ENCODE measurements around the gene PRKCA. TPM values are rescaled to one million over a fixed set of nuclear protein-coding genes. Genes with fewer than 3 reads are reported as not detected.

PRKCA gene
- total RNA-seq, 4 donors from 2014 or later = 24.5 to 61.9 (median 40.8) TPM

- no peak overlapping the region for H3K27ac ChIP-seq (replicated peaks in 1 of 4)
- TF ChIP-seq POLR2AphosphoS5 (IDR thresholded peaks at IDR 0.05) (no peak), POLR2A (IDR thresholded peaks at IDR 0.05; ENCODE audit: low read depth) (no peak), EP300 (IDR thresholded peaks at IDR 0.05) (no peak), CTCF (IDR thresholded peaks at IDR 0.05) (no peak)
- WGBS = 89% methylated on average over 7 of the region's 7 CpGs
Measured at GRCh38 chr17:66392783-66393437, 90.5 kb downstream of the PRKCA start.

GRCh38 chr17:66395961-66396360 is 93.5 kb downstream of the PRKCA start:
- TF ChIP-seq EP300 (IDR thresholded peaks at IDR 0.05) (no peak), POLR2A (IDR thresholded peaks at IDR 0.05; ENCODE audit: low read depth) (no peak), CTCF (IDR thresholded peaks at IDR 0.05) (no peak), POLR2AphosphoS5 (IDR thresholded peaks at IDR 0.05) (no peak)
- no peaks in the 10 kb centered on the region for H3K27me3 ChIP-seq
- H3K36me3 ChIP-seq = no peaks in the 10 kb centered on the region
- no peaks in the 10 kb centered on the region for H3K9me3 ChIP-seq
- H3K4me1 ChIP-seq = peaks cover 0 to 14% (median 13%) of the 10 kb centered on the region in 4 donors
- intact Hi-C loops (cut with DNase I) = no loop called here
- no peak overlapping the region for H3K27ac ChIP-seq (replicated peaks in 1 of 4)
- H3K4me3 ChIP-seq = no peak overlapping the region
- DNase-seq (ENCODE audit: extremely low spot score) = no peak

More at GRCh38 chr17:66392783-66393437, 90.5 kb downstream of the PRKCA start:
- no peaks in the 10 kb centered on the region for H3K27me3 ChIP-seq
- DNase-seq (ENCODE audit: extremely low spot score) = no peak
- peaks cover 0 to 10% (median 1%) of the 10 kb centered on the region in 4 donors for H3K36me3 ChIP-seq
- H3K4me1 ChIP-seq = peaks cover 0 to 14% (median 13%) of the 10 kb centered on the region in 4 donors
- H3K4me3 ChIP-seq = no peak overlapping the region
- H3K9me3 ChIP-seq = no peaks in the 10 kb centered on the region
- intact Hi-C loops (cut with DNase I) = no loop called here

GRCh38 chr17:66397486-66397885 is 95.1 kb downstream of the PRKCA start:
- TF ChIP-seq CTCF (IDR thresholded peaks at IDR 0.05) = no peak
- no peak for TF ChIP-seq POLR2A (IDR thresholded peaks at IDR 0.05; ENCODE audit: low read depth)
- TF ChIP-seq EP300 (IDR thresholded peaks at IDR 0.05) = no peak
- TF ChIP-seq POLR2AphosphoS5 (IDR thresholded peaks at IDR 0.05) = no peak
- Histone ChIP-seq H3K9me3 (no peaks in the 10 kb centered on the region), H3K27me3 (no peaks in the 10 kb centered on the region), H3K4me1 (peaks cover 0 to 14% (median 13%) of the 10 kb centered on the region in 4 donors), H3K27ac (replicated peaks in 1 of 4) (no peak overlapping the region), H3K36me3 (no peaks in the 10 kb centered on the region), H3K4me3 (no peak overlapping the region)
- WGBS = 81% methylated on average over 3 of the region's 3 CpGs
- no peak for DNase-seq (ENCODE audit: extremely low spot score)
- intact Hi-C loops (cut with DNase I) = no loop called here

DNA sequence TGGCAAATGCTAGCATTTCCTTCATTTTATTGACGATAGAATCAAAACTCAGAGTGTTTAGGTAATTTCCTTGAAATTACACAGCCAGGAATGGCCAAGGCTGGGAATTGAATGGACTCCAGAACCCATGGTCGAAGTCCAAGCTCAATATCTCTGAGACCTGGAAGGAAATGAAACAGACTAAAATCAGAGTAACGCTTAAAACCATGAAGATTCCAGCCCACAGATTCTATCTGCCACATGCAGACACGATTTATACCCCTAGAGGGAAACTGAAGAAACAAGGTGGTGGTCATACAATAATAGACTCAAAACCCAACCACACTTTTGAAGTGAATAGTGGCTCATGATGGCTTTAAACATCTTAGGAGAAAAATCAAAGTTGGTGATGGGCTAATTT is 95.6 kb downstream of the PRKCA start:
- WGBS = 61% methylated on average over 4 of the region's 4 CpGs
- no peak overlapping the region for H3K27ac ChIP-seq (replicated peaks in 1 of 4)
- no peaks in the 10 kb centered on the region for H3K36me3 ChIP-seq
- no peak overlapping the region for H3K4me3 ChIP-seq
- DNase-seq (ENCODE audit: extremely low spot score) = no peak
- no peaks in the 10 kb centered on the region for H3K9me3 ChIP-seq
- TF ChIP-seq POLR2AphosphoS5 (IDR thresholded peaks at IDR 0.05) (no peak), CTCF (IDR thresholded peaks at IDR 0.05) (no peak), POLR2A (IDR thresholded peaks at IDR 0.05; ENCODE audit: low read depth) (no peak), EP300 (IDR thresholded peaks at IDR 0.05) (no peak)
- intact Hi-C loops (cut with DNase I) = no loop called here
- H3K27me3 ChIP-seq = no peaks in the 10 kb centered on the region
- H3K4me1 ChIP-seq = peaks cover 0 to 14% (median 14%) of the 10 kb centered on the region in 4 donors

DNA sequence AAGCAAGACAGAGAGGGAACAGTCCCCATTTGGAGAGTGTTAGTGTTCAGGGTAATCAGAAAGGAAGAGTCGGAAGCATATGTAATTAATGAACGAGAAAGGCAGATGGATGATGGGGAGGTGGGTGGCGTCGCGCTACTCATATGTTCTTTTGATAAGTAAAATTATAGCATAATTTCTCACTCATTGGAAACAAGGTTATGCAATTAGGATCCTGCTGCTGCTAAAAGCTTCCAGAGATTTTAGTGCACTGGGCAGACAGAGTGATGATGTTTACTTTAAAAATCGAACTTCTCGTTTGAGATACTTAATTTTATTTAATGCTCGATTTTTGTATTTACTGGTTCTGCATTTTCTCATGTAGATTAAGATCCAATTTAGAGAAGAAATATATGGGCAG is 96.2 kb downstream of the PRKCA start:
- no peak for DNase-seq (ENCODE audit: extremely low spot score)
- Histone ChIP-seq H3K4me1 (peaks cover 0 to 19% (median 16%) of the 10 kb centered on the region in 4 donors), H3K27me3 (no peaks in the 10 kb centered on the region), H3K9me3 (no peaks in the 10 kb centered on the region), H3K4me3 (no peak overlapping the region), H3K27ac (replicated peaks in 1 of 4) (no peak overlapping the region), H3K36me3 (no peaks in the 10 kb centered on the region)
- TF ChIP-seq POLR2A (IDR thresholded peaks at IDR 0.05; ENCODE audit: low read depth) (no peak), CTCF (IDR thresholded peaks at IDR 0.05) (no peak), POLR2AphosphoS5 (IDR thresholded peaks at IDR 0.05) (no peak), EP300 (IDR thresholded peaks at IDR 0.05) (no peak)
- intact Hi-C loops (cut with DNase I) = no loop called here
- WGBS = 85% methylated on average over 8 of the region's 8 CpGs
